ENCODE results near the gene NIPAL3. TPM values are rescaled to one million over a fixed set of nuclear protein-coding genes. Genes with fewer than 3 reads are reported as not detected.

NIPAL3 gene
- total RNA-seq, 4 donors from 2014 or later, result 34.8 to 55.8 (median 46.8) TPM

GRCh38 chr1:24498589-24498988 is 83.0 kb downstream of the NIPAL3 start:
- WGBS, 2 donors (ENCODE audit: low coverage in 1 of 2), result 67 to 80% methylated on average over 12 of the region's 12 CpGs
- Histone ChIP-seq H3K36me3 (no peaks in the 10 kb centered on the region), H3K27me3 (no peaks in the 10 kb centered on the region), H3K27ac (no peak overlapping the region), H3K4me1 (peaks cover 0 to 12% (median 7%) of the 10 kb centered on the region in 4 donors), H3K4me3 (no peak overlapping the region), H3K9me3 (no peaks in the 10 kb centered on the region)
- intact Hi-C loops (cut with DNase I; ENCODE audit: low total_unique reads) (no loop called here), in situ Hi-C loops (cut with MboI; ENCODE audit: low pct_ligation_motif_present in 1 of 4, low pct_unique_long_range_greater_than_20kb in 1 of 4, low sequenced_read_pairs in 3 of 4) (no loop called here)
- DNase-seq, result no peak
- TF ChIP-seq EP300 (IDR thresholded peaks at IDR 0.05; ENCODE audit: low read depth) (no peak), POLR2A (IDR thresholded peaks at IDR 0.05) (no peak), CTCF (IDR thresholded peaks at IDR 0.05) (no peak), POLR2AphosphoS5 (IDR thresholded peaks at IDR 0.05) (no peak)

GRCh38 chr1:24500448-24501048 is 84.9 kb downstream of the NIPAL3 start:
- WGBS, 2 donors (ENCODE audit: low coverage in 1 of 2), result 87 to 90% methylated on average over 2 to 5 of the region's 5 CpGs
- in situ Hi-C loops (cut with MboI; ENCODE audit: low pct_ligation_motif_present in 1 of 4, low pct_unique_long_range_greater_than_20kb in 1 of 4, low sequenced_read_pairs in 3 of 4) (no loop called here), intact Hi-C loops (cut with DNase I; ENCODE audit: low total_unique reads) (no loop called here)
- no peaks in the 10 kb centered on the region for H3K36me3 ChIP-seq
- peaks cover 0 to 16% (median 7%) of the 10 kb centered on the region in 4 donors for H3K4me1 ChIP-seq
- DNase-seq, result no peak
- H3K4me3 ChIP-seq, result no peak overlapping the region
- TF ChIP-seq POLR2A (IDR thresholded peaks at IDR 0.05), result no peak
- no peaks in the 10 kb centered on the region for H3K27me3 ChIP-seq
- H3K9me3 ChIP-seq, result no peaks in the 10 kb centered on the region
- H3K27ac ChIP-seq, result no peak overlapping the region

GRCh38 chr1:24501371-24502064 is 85.9 kb downstream of the NIPAL3 start:
- H3K27me3 ChIP-seq, result no peaks in the 10 kb centered on the region
- no peak for TF ChIP-seq POLR2A (IDR thresholded peaks at IDR 0.05)
- no peak for TF ChIP-seq CTCF (IDR thresholded peaks at IDR 0.05)
- TF ChIP-seq POLR2AphosphoS5 (IDR thresholded peaks at IDR 0.05), result no peak
- no peak for TF ChIP-seq EP300 (IDR thresholded peaks at IDR 0.05; ENCODE audit: low read depth)
- peak overlapping the region; percentile 58 to 90 (median 66) for H3K4me3 ChIP-seq
- peak overlapping the region; percentile 86 to 93 (median 92) for H3K27ac ChIP-seq
- 49 to 60% methylated on average over 1 to 16 of the region's 16 CpGs for WGBS, 2 donors (ENCODE audit: low coverage in 1 of 2)
- peaks cover 0 to 16% (median 7%) of the 10 kb centered on the region in 4 donors for H3K4me1 ChIP-seq
- in situ Hi-C loops (cut with MboI; ENCODE audit: low pct_ligation_motif_present in 1 of 4, low pct_unique_long_range_greater_than_20kb in 1 of 4, low sequenced_read_pairs in 3 of 4), result no loop called here
- peak; percentile 60 for DNase-seq
- intact Hi-C loops (cut with DNase I; ENCODE audit: low total_unique reads), result no loop called here
- no peaks in the 10 kb centered on the region for H3K36me3 ChIP-seq
- no peaks in the 10 kb centered on the region for H3K9me3 ChIP-seq

- peak overlapping the region; percentile 58 to 90 (median 66) for H3K4me3 ChIP-seq
- intact Hi-C loops (cut with DNase I; ENCODE audit: low total_unique reads) (no loop called here), in situ Hi-C loops (cut with MboI; ENCODE audit: low pct_ligation_motif_present in 1 of 4, low pct_unique_long_range_greater_than_20kb in 1 of 4, low sequenced_read_pairs in 3 of 4) (no loop called here)
- no peaks in the 10 kb centered on the region for H3K9me3 ChIP-seq
- TF ChIP-seq POLR2AphosphoS5 (IDR thresholded peaks at IDR 0.05) (peak in 1 of 3 donors; percentile 54), CTCF (IDR thresholded peaks at IDR 0.05) (no peak), POLR2A (IDR thresholded peaks at IDR 0.05) (peak; percentile 79), EP300 (IDR thresholded peaks at IDR 0.05; ENCODE audit: low read depth) (no peak)
- WGBS, 2 donors (ENCODE audit: low coverage in 1 of 2), result 1 to 6% methylated on average over 3 to 38 of the region's 39 CpGs
- no peaks in the 10 kb centered on the region for H3K27me3 ChIP-seq
- H3K36me3 ChIP-seq, result no peaks in the 10 kb centered on the region
- peak; percentile 80 for DNase-seq
- peaks cover 0 to 16% (median 7%) of the 10 kb centered on the region in 4 donors for H3K4me1 ChIP-seq
- peak overlapping the region; percentile 86 to 93 (median 92) for H3K27ac ChIP-seq
Measured at GRCh38 chr1:24502065-24502708, 86.6 kb downstream of the NIPAL3 start.
